Measurements from ENCODE around the gene PLSCR5. TPM values are rescaled to one million over a fixed set of nuclear protein-coding genes. Genes with fewer than 3 reads are reported as not detected.

PLSCR5 gene
- total and polyA plus RNA-seq, 2 experiments from 2014 or later: not detected

- H3F3A ChIP-seq (replicated peaks; ENCODE audit: low read depth): no peaks in the 10 kb centered on the region
- Mint-ChIP-seq H3K9me3 (no peaks in the 10 kb centered on the region), H3K4me1 (peaks cover 4% of the 10 kb centered on the region; the same call in 2 of the 3 replicates), H3K27me3 (ENCODE audit: insufficient read depth, low read depth, poor library complexity) (no peaks in the 10 kb centered on the region), H3K36me3 (ENCODE audit: low read depth) (no peaks in the 10 kb centered on the region), H3K27ac (no peak overlapping the region), H3K4me3 (no peak overlapping the region)
- ATAC-seq: no peak
- H3K4me2 ChIP-seq: no peak overlapping the region
- H3K4me1 ChIP-seq (ENCODE audit: insufficient read depth): no peaks in the 10 kb centered on the region
- no peaks in the 10 kb centered on the region for H4K20me1 ChIP-seq (replicated peaks; ENCODE audit: insufficient read depth)
- H3K9me2 ChIP-seq (ENCODE audit: insufficient read depth): 0 out of 2 replicates have a peak, but pooled peaks cover 3% of the 10 kb centered on the region
- no peaks in the 10 kb centered on the region for H3K36me3 ChIP-seq (ENCODE audit: insufficient read depth)
- no peak overlapping the region for H3K27ac ChIP-seq (ENCODE audit: low read depth)
- no peak overlapping the region for H2AFZ ChIP-seq
- H3K79me2 ChIP-seq (replicated peaks; ENCODE audit: insufficient read depth): no peaks in the 10 kb centered on the region
- no peak overlapping the region for H3K4me3 ChIP-seq
- H3K27me3 ChIP-seq (ENCODE audit: insufficient read depth): no peaks in the 10 kb centered on the region
- DNase-seq (ENCODE audit: low spot score): no peak
- TF ChIP-seq ETS1 (IDR thresholded peaks at IDR 0.05) (no peak), JUNB (IDR thresholded peaks at IDR 0.05; ENCODE audit: unreplicated experiment) (no peak), EZH2phosphoT487 (IDR thresholded peaks at IDR 0.05; ENCODE audit: unreplicated experiment) (no peak), POLR2AphosphoS5 (IDR thresholded peaks at IDR 0.05; ENCODE audit: low read depth) (no peak), NANOG (IDR thresholded peaks at IDR 0.05; ENCODE audit: borderline replicate concordance) (no peak), CREB1 (CRISPR knock-in tag; IDR thresholded peaks at IDR 0.05; ENCODE audit: low read depth) (no peak)
These were observed 29.2 kb upstream of the PLSCR5 start for GRCh38 chr3:146634346-146634745.

- H3K27me3 ChIP-seq (ENCODE audit: insufficient read depth): no peaks in the 10 kb centered on the region
- H3K9me2 ChIP-seq (ENCODE audit: insufficient read depth): 0 out of 2 replicates have a peak, but pooled peaks cover 3% of the 10 kb centered on the region
- no peak overlapping the region for H2AFZ ChIP-seq
- no peak overlapping the region for H3K4me3 ChIP-seq
- no peaks in the 10 kb centered on the region; the same call in 1 of the 2 replicates for H4K20me1 ChIP-seq (replicated peaks; ENCODE audit: insufficient read depth)
- H3F3A ChIP-seq (replicated peaks; ENCODE audit: low read depth): no peaks in the 10 kb centered on the region
- H3K4me1 ChIP-seq (ENCODE audit: insufficient read depth): no peaks in the 10 kb centered on the region
- H3K27ac Mint-ChIP-seq: no peak overlapping the region
- no peak for DNase-seq (ENCODE audit: low spot score)
- no peaks in the 10 kb centered on the region for H3K9me3 Mint-ChIP-seq
- H3K4me1 Mint-ChIP-seq: no peaks in the 10 kb centered on the region
- no peak overlapping the region for H3K4me3 Mint-ChIP-seq
- H3K4me2 ChIP-seq: no peak overlapping the region
- H3K79me2 ChIP-seq (replicated peaks; ENCODE audit: insufficient read depth): no peaks in the 10 kb centered on the region
- no peak overlapping the region for H3K27ac ChIP-seq (ENCODE audit: low read depth)
- H3K36me3 Mint-ChIP-seq (ENCODE audit: low read depth): no peaks in the 10 kb centered on the region
- H3K27me3 Mint-ChIP-seq (ENCODE audit: insufficient read depth, low read depth, poor library complexity): no peaks in the 10 kb centered on the region
- no peaks in the 10 kb centered on the region for H3K36me3 ChIP-seq (ENCODE audit: insufficient read depth)
- no peak for ATAC-seq
- TF ChIP-seq ETS1 (IDR thresholded peaks at IDR 0.05) (no peak), REST (IDR thresholded peaks at IDR 0.05; ENCODE audit: unreplicated experiment) (no peak), NANOG (IDR thresholded peaks at IDR 0.05; ENCODE audit: borderline replicate concordance) (no peak), CREB1 (CRISPR knock-in tag; IDR thresholded peaks at IDR 0.05; ENCODE audit: low read depth) (no peak), CTCF (conservative IDR thresholded peaks at IDR 0.05; ENCODE audit: low read depth in 2 of 2) (no peak), ZNF331 (CRISPR knock-in tag; IDR thresholded peaks at IDR 0.05; ENCODE audit: low read depth) (no peak), EZH2 (IDR thresholded peaks at IDR 0.05; ENCODE audit: low read depth, unreplicated experiment) (no peak), POLR2AphosphoS5 (IDR thresholded peaks at IDR 0.05; ENCODE audit: low read depth) (no peak), ZNF114 (CRISPR knock-in tag; IDR thresholded peaks at IDR 0.05) (no peak), STAT1 (IDR thresholded peaks at IDR 0.05; ENCODE audit: unreplicated experiment) (no peak), EZH2phosphoT487 (IDR thresholded peaks at IDR 0.05; ENCODE audit: unreplicated experiment) (no peak), JUNB (IDR thresholded peaks at IDR 0.05; ENCODE audit: unreplicated experiment) (no peak)
These were observed 23.5 kb upstream of the PLSCR5 start for GRCh38 chr3:146628671-146629070.

Measured in GM23338 (cell line).